Measurements from ENCODE around the gene NYAP1. TPM values are rescaled to one million over a fixed set of nuclear protein-coding genes. Genes with fewer than 3 reads are reported as not detected.

The NYAP1 gene
- 0.89 and 0.99 TPM in 2 replicates for total RNA-seq
- long read RNA-seq = 0 reads

- Mint-ChIP-seq H3K9me3 (ENCODE audit: unreplicated experiment) (no peaks in the 10 kb centered on the region), H3K36me3 (ENCODE audit: unreplicated experiment) (no peaks in the 10 kb centered on the region), H3K4me3 (ENCODE audit: unreplicated experiment) (peak within 1 kb of the TSS; percentile 76), H3K4me1 (ENCODE audit: unreplicated experiment) (peaks cover 15% of the 10 kb centered on the region), H3K27ac (ENCODE audit: unreplicated experiment) (no peak within 1 kb of the TSS), H3K27me3 (ENCODE audit: unreplicated experiment) (no peaks in the 10 kb centered on the region)
- no peak for TF ChIP-seq CTCF (IDR thresholded peaks at IDR 0.05)
- peak; percentile 85 for DNase-seq (ENCODE audit: extremely low spot score, unreplicated experiment)
Observed at GRCh38 chr7:100483722-100484672, at the start of gene NYAP1. Gene NYAP1, plus strand, starts transcription at chr7:100483927. Its CDS starts 1,385 bp downstream, at chr7:100485312.

- H3K4me1 Mint-ChIP-seq (ENCODE audit: unreplicated experiment) = peaks cover 45% of the 10 kb centered on the region
- H3K27me3 Mint-ChIP-seq (ENCODE audit: unreplicated experiment) = no peaks in the 10 kb centered on the region
- peaks cover 26% of the 10 kb centered on the region for H3K36me3 Mint-ChIP-seq (ENCODE audit: unreplicated experiment)
- no peaks in the 10 kb centered on the region for H3K9me3 Mint-ChIP-seq (ENCODE audit: unreplicated experiment)
- no peak for TF ChIP-seq CTCF (IDR thresholded peaks at IDR 0.05)
- H3K27ac Mint-ChIP-seq (ENCODE audit: unreplicated experiment) = peak overlapping the region; percentile 85
- DNase-seq (ENCODE audit: extremely low spot score, unreplicated experiment) = no peak
- H3K4me3 Mint-ChIP-seq (ENCODE audit: unreplicated experiment) = peak overlapping the region; percentile 77
Observed at GRCh38 chr7:100434297-100435144, 49.2 kb upstream of the NYAP1 start.

GRCh38 chr7:100435401-100436304, 48.1 kb upstream of the NYAP1 start:
- H3K27ac Mint-ChIP-seq (ENCODE audit: unreplicated experiment) = peak overlapping the region; percentile 85
- no peak for DNase-seq (ENCODE audit: extremely low spot score, unreplicated experiment)
- no peaks in the 10 kb centered on the region for H3K9me3 Mint-ChIP-seq (ENCODE audit: unreplicated experiment)

More at GRCh38 chr7:100435401-100436304, 48.1 kb upstream of the NYAP1 start:
- H3K4me3 Mint-ChIP-seq (ENCODE audit: unreplicated experiment) = peak overlapping the region; percentile 90
- peaks cover 24% of the 10 kb centered on the region for H3K36me3 Mint-ChIP-seq (ENCODE audit: unreplicated experiment)
- peaks cover 41% of the 10 kb centered on the region for H3K4me1 Mint-ChIP-seq (ENCODE audit: unreplicated experiment)
- no peaks in the 10 kb centered on the region for H3K27me3 Mint-ChIP-seq (ENCODE audit: unreplicated experiment)
- TF ChIP-seq CTCF (IDR thresholded peaks at IDR 0.05) = no peak

Data from osteocyte (in vitro differentiated cells).